ENCODE measurements around the gene KDSR. TPM values are rescaled to one million over a fixed set of nuclear protein-coding genes. Genes with fewer than 3 reads are reported as not detected.

Gene KDSR
- total and polyA plus RNA-seq, 4 donors: 11.3 to 37.2 (median 31.4) TPM

DNA sequence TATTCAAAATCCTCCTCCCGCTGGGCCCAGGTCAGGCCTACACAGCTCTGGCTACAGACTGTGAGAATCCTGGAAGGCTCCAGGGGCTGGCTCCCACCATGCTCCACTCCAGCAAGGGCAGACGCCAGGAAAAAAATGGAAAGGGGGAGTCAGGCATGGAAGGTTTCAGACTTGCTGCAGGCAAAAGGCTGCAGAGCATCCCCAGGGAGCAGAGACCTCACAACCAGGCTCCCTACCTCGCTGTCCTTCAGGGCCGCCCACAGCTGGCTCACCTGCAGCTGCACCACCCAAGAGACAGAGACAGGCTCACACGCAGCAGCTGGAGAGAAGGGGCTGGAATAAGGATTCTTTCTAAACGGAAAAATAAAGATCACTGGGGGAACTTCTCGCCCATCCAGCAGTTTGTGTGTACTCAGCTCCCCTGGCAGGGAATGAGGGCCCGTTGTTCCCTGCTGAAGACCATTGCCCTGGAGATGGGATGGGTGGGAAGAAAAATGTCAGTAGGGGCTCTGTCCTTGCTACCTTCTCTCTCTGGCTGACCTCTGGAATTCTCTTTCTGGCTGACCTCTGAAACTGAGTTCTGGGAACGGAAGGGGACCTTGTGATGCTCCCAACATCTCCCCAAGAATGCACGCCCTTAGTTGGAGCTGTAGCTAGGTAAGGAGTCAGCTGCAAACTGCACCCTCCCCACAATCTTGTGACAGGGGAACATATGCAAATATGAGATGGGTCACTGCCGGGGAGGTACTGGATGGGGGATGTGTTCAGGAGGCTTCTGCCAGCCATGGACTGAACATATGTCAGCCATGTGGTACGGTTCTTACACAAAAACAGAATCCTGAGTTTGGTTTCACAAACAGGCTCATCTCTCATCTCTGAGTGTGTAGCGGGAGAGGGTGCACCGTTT, 81.9 kb downstream of the KDSR start:
- Histone ChIP-seq H3K4me1 (ENCODE audit: control insufficient read depth in 4 of 4, insufficient read depth in 4 of 4, low read length in 3 of 4) (no peaks in the 10 kb centered on the region), H3K36me3 (ENCODE audit: control insufficient read depth in 4 of 4, insufficient read depth in 3 of 4, low read depth in 1 of 4, low read length in 3 of 4) (no peaks in the 10 kb centered on the region), H3K27ac (ENCODE audit: low read depth in 1 of 2, low read length in 2 of 2) (no peak overlapping the region), H3K27me3 (ENCODE audit: control insufficient read depth in 4 of 4, insufficient read depth in 4 of 4, low read length in 3 of 4) (no peaks in the 10 kb centered on the region), H3K9me3 (ENCODE audit: control insufficient read depth in 4 of 4, low read length in 3 of 4) (no peaks in the 10 kb centered on the region), H3K4me3 (ENCODE audit: low read depth in 1 of 3, low read length in 3 of 3) (no peak overlapping the region), H3K9ac (ENCODE audit: low read depth in 1 of 2, low read length in 2 of 2) (no peak overlapping the region)
- WGBS: 81% methylated on average over 14 of the region's 14 CpGs
- no peak for DNase-seq (ENCODE audit: low spot score)
- no peak for TF ChIP-seq GABPA (IDR thresholded peaks at IDR 0.05 in 1 of 2, conservative IDR thresholded peaks at IDR 0.05 in 1 of 2)
- no peak for TF ChIP-seq RXRA (IDR thresholded peaks at IDR 0.05)
- no peak for TF ChIP-seq HNF4G (IDR thresholded peaks at IDR 0.05)
- no peak for TF ChIP-seq TAF1 (conservative IDR thresholded peaks at IDR 0.05)
- TF ChIP-seq RAD21 (IDR thresholded peaks at IDR 0.05): no peak

DNA sequence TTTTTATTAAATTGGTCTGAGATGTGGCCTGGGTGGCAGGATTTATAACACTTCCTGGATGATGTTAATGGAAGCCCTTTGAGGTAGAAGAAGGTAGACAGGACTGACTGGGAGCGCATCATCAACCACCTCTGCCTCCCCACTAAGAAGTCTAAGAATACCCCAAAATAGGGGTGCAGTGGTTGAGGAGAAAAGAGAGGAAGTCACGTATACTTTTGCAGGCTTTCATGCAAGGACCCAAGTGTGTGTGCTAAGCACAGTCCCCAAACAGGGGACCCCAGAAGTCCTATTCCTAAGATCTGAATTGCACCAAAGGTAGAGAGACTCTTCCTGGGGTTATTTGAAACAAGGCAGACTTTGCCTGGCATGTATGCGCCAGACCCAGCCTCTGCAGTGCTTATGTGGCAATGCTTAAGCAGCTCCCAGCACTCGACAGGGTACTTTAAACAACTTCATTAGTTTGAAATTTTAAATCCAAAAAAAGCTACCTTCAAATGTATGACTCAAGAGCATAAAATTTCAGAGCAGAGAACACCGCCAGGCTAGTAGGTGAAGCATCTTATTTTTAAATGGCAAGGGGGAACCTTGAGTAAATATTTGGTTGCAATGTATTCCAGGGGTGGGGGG, 82.7 kb downstream of the KDSR start:
- Histone ChIP-seq H3K36me3 (ENCODE audit: control insufficient read depth in 4 of 4, insufficient read depth in 3 of 4, low read depth in 1 of 4, low read length in 3 of 4) (no peaks in the 10 kb centered on the region), H3K27me3 (ENCODE audit: control insufficient read depth in 4 of 4, insufficient read depth in 4 of 4, low read length in 3 of 4) (no peaks in the 10 kb centered on the region), H3K4me3 (ENCODE audit: low read depth in 1 of 3, low read length in 3 of 3) (no peak overlapping the region), H3K9ac (ENCODE audit: low read depth in 1 of 2, low read length in 2 of 2) (no peak overlapping the region), H3K4me1 (ENCODE audit: control insufficient read depth in 4 of 4, insufficient read depth in 4 of 4, low read length in 3 of 4) (no peaks in the 10 kb centered on the region), H3K9me3 (ENCODE audit: control insufficient read depth in 4 of 4, low read length in 3 of 4) (no peaks in the 10 kb centered on the region), H3K27ac (ENCODE audit: low read depth in 1 of 2, low read length in 2 of 2) (no peak overlapping the region)
- 97% methylated on average over 5 of the region's 5 CpGs for WGBS
- DNase-seq (ENCODE audit: low spot score): no peak
- TF ChIP-seq FOXA1 (IDR thresholded peaks at IDR 0.05): no peak
- TF ChIP-seq, protein P1, sequence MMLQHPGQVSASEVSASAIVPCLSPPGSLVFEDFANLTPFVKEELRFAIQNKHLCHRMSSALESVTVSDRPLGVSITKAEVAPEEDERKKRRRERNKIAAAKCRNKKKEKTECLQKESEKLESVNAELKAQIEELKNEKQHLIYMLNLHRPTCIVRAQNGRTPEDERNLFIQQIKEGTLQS (IDR thresholded peaks at IDR 0.05): no peak
- TF ChIP-seq, protein P2, sequence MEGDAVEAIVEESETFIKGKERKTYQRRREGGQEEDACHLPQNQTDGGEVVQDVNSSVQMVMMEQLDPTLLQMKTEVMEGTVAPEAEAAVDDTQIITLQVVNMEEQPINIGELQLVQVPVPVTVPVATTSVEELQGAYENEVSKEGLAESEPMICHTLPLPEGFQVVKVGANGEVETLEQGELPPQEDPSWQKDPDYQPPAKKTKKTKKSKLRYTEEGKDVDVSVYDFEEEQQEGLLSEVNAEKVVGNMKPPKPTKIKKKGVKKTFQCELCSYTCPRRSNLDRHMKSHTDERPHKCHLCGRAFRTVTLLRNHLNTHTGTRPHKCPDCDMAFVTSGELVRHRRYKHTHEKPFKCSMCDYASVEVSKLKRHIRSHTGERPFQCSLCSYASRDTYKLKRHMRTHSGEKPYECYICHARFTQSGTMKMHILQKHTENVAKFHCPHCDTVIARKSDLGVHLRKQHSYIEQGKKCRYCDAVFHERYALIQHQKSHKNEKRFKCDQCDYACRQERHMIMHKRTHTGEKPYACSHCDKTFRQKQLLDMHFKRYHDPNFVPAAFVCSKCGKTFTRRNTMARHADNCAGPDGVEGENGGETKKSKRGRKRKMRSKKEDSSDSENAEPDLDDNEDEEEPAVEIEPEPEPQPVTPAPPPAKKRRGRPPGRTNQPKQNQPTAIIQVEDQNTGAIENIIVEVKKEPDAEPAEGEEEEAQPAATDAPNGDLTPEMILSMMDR (IDR thresholded peaks at IDR 0.05; ENCODE audit: low read depth, low read length, missing input control): no peak
- TF ChIP-seq, protein P3, sequence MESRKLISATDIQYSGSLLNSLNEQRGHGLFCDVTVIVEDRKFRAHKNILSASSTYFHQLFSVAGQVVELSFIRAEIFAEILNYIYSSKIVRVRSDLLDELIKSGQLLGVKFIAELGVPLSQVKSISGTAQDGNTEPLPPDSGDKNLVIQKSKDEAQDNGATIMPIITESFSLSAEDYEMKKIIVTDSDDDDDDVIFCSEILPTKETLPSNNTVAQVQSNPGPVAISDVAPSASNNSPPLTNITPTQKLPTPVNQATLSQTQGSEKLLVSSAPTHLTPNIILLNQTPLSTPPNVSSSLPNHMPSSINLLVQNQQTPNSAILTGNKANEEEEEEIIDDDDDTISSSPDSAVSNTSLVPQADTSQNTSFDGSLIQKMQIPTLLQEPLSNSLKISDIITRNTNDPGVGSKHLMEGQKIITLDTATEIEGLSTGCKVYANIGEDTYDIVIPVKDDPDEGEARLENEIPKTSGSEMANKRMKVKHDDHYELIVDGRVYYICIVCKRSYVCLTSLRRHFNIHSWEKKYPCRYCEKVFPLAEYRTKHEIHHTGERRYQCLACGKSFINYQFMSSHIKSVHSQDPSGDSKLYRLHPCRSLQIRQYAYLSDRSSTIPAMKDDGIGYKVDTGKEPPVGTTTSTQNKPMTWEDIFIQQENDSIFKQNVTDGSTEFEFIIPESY (IDR thresholded peaks at IDR 0.05): no peak
- TF ChIP-seq, protein P4, sequence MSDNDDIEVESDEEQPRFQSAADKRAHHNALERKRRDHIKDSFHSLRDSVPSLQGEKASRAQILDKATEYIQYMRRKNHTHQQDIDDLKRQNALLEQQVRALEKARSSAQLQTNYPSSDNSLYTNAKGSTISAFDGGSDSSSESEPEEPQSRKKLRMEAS (IDR thresholded peaks at IDR 0.05): no peak
- TF ChIP-seq NR2F2 (IDR thresholded peaks at IDR 0.05): no peak
- TF ChIP-seq TAF1 (conservative IDR thresholded peaks at IDR 0.05): no peak
- no peak for TF ChIP-seq RAD21 (IDR thresholded peaks at IDR 0.05)
- TF ChIP-seq JUND (IDR thresholded peaks at IDR 0.05): no peak
- TF ChIP-seq HNF4G (IDR thresholded peaks at IDR 0.05): no peak
- no peak for TF ChIP-seq HNF4A (conservative IDR thresholded peaks at IDR 0.05)
- TF ChIP-seq, protein P5, sequence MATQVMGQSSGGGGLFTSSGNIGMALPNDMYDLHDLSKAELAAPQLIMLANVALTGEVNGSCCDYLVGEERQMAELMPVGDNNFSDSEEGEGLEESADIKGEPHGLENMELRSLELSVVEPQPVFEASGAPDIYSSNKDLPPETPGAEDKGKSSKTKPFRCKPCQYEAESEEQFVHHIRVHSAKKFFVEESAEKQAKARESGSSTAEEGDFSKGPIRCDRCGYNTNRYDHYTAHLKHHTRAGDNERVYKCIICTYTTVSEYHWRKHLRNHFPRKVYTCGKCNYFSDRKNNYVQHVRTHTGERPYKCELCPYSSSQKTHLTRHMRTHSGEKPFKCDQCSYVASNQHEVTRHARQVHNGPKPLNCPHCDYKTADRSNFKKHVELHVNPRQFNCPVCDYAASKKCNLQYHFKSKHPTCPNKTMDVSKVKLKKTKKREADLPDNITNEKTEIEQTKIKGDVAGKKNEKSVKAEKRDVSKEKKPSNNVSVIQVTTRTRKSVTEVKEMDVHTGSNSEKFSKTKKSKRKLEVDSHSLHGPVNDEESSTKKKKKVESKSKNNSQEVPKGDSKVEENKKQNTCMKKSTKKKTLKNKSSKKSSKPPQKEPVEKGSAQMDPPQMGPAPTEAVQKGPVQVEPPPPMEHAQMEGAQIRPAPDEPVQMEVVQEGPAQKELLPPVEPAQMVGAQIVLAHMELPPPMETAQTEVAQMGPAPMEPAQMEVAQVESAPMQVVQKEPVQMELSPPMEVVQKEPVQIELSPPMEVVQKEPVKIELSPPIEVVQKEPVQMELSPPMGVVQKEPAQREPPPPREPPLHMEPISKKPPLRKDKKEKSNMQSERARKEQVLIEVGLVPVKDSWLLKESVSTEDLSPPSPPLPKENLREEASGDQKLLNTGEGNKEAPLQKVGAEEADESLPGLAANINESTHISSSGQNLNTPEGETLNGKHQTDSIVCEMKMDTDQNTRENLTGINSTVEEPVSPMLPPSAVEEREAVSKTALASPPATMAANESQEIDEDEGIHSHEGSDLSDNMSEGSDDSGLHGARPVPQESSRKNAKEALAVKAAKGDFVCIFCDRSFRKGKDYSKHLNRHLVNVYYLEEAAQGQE (IDR thresholded peaks at IDR 0.05): no peak
- no peak for TF ChIP-seq YY1 (IDR thresholded peaks at IDR 0.05)
- TF ChIP-seq RXRA (IDR thresholded peaks at IDR 0.05): no peak
- no peak for TF ChIP-seq FOXA2 (IDR thresholded peaks at IDR 0.05)
- no peak for TF ChIP-seq SP1 (IDR thresholded peaks at IDR 0.05)
- no peak for TF ChIP-seq GABPA (IDR thresholded peaks at IDR 0.05 in 1 of 2, conservative IDR thresholded peaks at IDR 0.05 in 1 of 2)

Measured in liver (tissue), 9 donors.